ENCODE data around the gene LSM12.
A peak's percentile ranks its signal among the peaks of the same experiment; 100 is the strongest.

Gene LSM12

GRCh38 chr17:44095647-44096496, 29.4 kb upstream of the LSM12 start:
- peak; percentile 71 for DNase-seq

GRCh38 chr17:44095388-44095646, 28.8 kb upstream of the LSM12 start:
- DNase-seq: no peak

GRCh38 chr17:44094701-44095387, 28.4 kb upstream of the LSM12 start:
- no peak for DNase-seq

- DNase-seq: no peak
Measured at GRCh38 chr17:44093231-44093900, 26.9 kb upstream of the LSM12 start.

GRCh38 chr17:44092051-44092450, 25.6 kb upstream of the LSM12 start:
- DNase-seq: no peak

GRCh38 chr17:44091200-44091997, 24.9 kb upstream of the LSM12 start:
- DNase-seq: no peak

- DNase-seq: no peak
Measured at GRCh38 chr17:44088254-44088653, 21.8 kb upstream of the LSM12 start.

- no peak for DNase-seq
Measured at GRCh38 chr17:44087319-44087718, 20.8 kb upstream of the LSM12 start.

- DNase-seq: no peak
Measured at GRCh38 chr17:44086364-44087311, 20.2 kb upstream of the LSM12 start.

GRCh38 chr17:44085908-44086307, 19.4 kb upstream of the LSM12 start:
- DNase-seq: no peak

GRCh38 chr17:44084921-44085320, 18.4 kb upstream of the LSM12 start:
- no peak for DNase-seq

GRCh38 chr17:44084131-44084538, 17.7 kb upstream of the LSM12 start:
- no peak for DNase-seq

GRCh38 chr17:44083250-44083849, 16.9 kb upstream of the LSM12 start:
- DNase-seq: no peak

- DNase-seq: no peak
Measured at GRCh38 chr17:44082256-44082927, 15.9 kb upstream of the LSM12 start.

- no peak for DNase-seq
Measured at GRCh38 chr17:44081681-44082080, 15.2 kb upstream of the LSM12 start.

- no peak for DNase-seq
Measured at GRCh38 chr17:44079877-44080821, 13.7 kb upstream of the LSM12 start.

GRCh38 chr17:44078412-44078811, 11.9 kb upstream of the LSM12 start:
- DNase-seq: no peak

- DNase-seq: no peak
Measured at GRCh38 chr17:44077595-44077909, 11.1 kb upstream of the LSM12 start.

- DNase-seq: no peak
Measured at GRCh38 chr17:44076716-44077594, 10.5 kb upstream of the LSM12 start.
